NCI-H524 (cell line): ENCODE data around the gene NRG2.

Source experiments
- DNase-seq, 2 experiments: peaks; one replicate each; lab custom pipeline; 2025; lab: John Stamatoyannopoulos, UW

NRG2 gene

GRCh38 chr5:140042643-140043507 lies at the start of gene NRG2:
TSS of gene NRG2 (minus strand) at chr5:140043299.
- peak; percentile 80 to 82 for DNase-seq

- DNase-seq = no peak
These were observed 47.2 kb upstream of the NRG2 start for GRCh38 chr5:140090251-140090650.

GRCh38 chr5:140084541-140084940 lies 41.4 kb upstream of the NRG2 start:
- no peak for DNase-seq

- no peak for DNase-seq
These were observed 40.6 kb upstream of the NRG2 start for GRCh38 chr5:140083650-140084049.

- DNase-seq = no peak
These were observed 40.0 kb upstream of the NRG2 start for GRCh38 chr5:140083120-140083519.

GRCh38 chr5:140076788-140077187 lies 33.7 kb upstream of the NRG2 start:
- DNase-seq = no peak

- no peak for DNase-seq
These were observed 33.0 kb upstream of the NRG2 start for GRCh38 chr5:140076142-140076541.

- DNase-seq = no peak
These were observed 32.3 kb upstream of the NRG2 start for GRCh38 chr5:140075371-140075770.

- peak in 1 of 2 experiments; percentile 2 for DNase-seq
These were observed 30.2 kb upstream of the NRG2 start for GRCh38 chr5:140073296-140073695.

- no peak for DNase-seq
These were observed 29.7 kb upstream of the NRG2 start for GRCh38 chr5:140072812-140073211.

- DNase-seq = no peak
These were observed 17.7 kb upstream of the NRG2 start for GRCh38 chr5:140060816-140061215.

GRCh38 chr5:140058212-140058932 lies 15.3 kb upstream of the NRG2 start:
- DNase-seq = no peak

GRCh38 chr5:140056880-140057279 lies 13.8 kb upstream of the NRG2 start:
- no peak for DNase-seq

GRCh38 chr5:140055152-140055551 lies 12.1 kb upstream of the NRG2 start:
- DNase-seq = no peak

GRCh38 chr5:140054086-140054689 lies 11.1 kb upstream of the NRG2 start:
- no peak for DNase-seq

- no peak for DNase-seq
These were observed 8.9 kb upstream of the NRG2 start for GRCh38 chr5:140051950-140052349.

- no peak for DNase-seq
These were observed 6.6 kb upstream of the NRG2 start for GRCh38 chr5:140049713-140050112.

- DNase-seq = no peak
These were observed 6.1 kb upstream of the NRG2 start for GRCh38 chr5:140049205-140049604.

GRCh38 chr5:140044041-140044440 lies 942 bp upstream of the NRG2 start:
- DNase-seq = no peak

GRCh38 chr5:140043508-140043872 lies 391 bp upstream of the NRG2 start:
- peak; percentile 67 to 81 for DNase-seq

GRCh38 chr5:140042393-140042642 lies 781 bp downstream of the NRG2 start:
- no peak for DNase-seq

- peak; percentile 45 to 67 for DNase-seq
These were observed 1.4 kb downstream of the NRG2 start for GRCh38 chr5:140041492-140042392.
